ENCODE data around the gene GPR137.

DNA sequence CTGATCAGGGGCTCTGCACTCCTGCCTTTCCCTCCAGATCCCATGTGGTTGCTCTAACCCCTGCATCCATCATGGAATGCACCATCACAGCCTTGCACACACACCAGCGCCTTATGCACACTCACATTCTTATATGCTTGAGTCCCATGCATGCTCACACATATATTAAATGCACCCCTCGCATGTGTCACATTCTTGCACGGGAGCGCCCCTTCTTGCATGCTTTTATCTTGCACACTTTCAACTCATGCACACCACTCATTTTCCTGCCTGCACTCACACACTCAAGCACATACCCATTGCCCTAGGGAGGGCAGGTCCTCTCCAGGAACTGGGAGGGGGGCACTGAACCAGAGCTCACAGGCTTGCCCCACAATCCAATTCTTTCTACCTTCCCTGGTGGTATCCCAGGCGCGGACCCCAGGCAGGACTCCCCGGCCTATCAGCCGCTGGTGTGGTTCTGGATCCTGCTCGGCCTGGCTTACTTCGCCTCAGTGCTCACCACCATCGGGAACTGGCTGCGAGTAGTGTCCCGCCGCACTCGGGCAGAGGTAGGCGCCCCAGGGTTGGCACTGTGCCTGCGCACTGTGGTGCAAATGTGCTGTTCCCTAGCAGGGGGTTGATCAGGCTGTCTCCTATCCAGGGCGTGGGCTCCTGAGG lies 12.2 kb downstream of the GPR137 start:
- TF ChIP-seq CTCF (IDR thresholded peaks at IDR 0.05) (no peak), ZNF423 (CRISPR knock-in tag; IDR thresholded peaks at IDR 0.05) (no peak), ZNF317 (CRISPR knock-in tag; IDR thresholded peaks at IDR 0.05; ENCODE audit: borderline replicate concordance, low read depth) (no peak), ZNF121 (CRISPR knock-in tag; IDR thresholded peaks at IDR 0.05) (no peak), SMAD3 (CRISPR knock-in tag; IDR thresholded peaks at IDR 0.05; ENCODE audit: borderline replicate concordance) (no peak), KAT7 (CRISPR knock-in tag; IDR thresholded peaks at IDR 0.05; ENCODE audit: borderline replicate concordance) (no peak), NFYB (CRISPR knock-in tag; conservative IDR thresholded peaks at IDR 0.05; ENCODE audit: low read depth) (no peak), FOXJ3 (CRISPR knock-in tag; IDR thresholded peaks at IDR 0.05; ENCODE audit: borderline replicate concordance) (no peak), TEAD4 (CRISPR knock-in tag; IDR thresholded peaks at IDR 0.05) (no peak)
- TF ChIP-seq, protein P1, sequence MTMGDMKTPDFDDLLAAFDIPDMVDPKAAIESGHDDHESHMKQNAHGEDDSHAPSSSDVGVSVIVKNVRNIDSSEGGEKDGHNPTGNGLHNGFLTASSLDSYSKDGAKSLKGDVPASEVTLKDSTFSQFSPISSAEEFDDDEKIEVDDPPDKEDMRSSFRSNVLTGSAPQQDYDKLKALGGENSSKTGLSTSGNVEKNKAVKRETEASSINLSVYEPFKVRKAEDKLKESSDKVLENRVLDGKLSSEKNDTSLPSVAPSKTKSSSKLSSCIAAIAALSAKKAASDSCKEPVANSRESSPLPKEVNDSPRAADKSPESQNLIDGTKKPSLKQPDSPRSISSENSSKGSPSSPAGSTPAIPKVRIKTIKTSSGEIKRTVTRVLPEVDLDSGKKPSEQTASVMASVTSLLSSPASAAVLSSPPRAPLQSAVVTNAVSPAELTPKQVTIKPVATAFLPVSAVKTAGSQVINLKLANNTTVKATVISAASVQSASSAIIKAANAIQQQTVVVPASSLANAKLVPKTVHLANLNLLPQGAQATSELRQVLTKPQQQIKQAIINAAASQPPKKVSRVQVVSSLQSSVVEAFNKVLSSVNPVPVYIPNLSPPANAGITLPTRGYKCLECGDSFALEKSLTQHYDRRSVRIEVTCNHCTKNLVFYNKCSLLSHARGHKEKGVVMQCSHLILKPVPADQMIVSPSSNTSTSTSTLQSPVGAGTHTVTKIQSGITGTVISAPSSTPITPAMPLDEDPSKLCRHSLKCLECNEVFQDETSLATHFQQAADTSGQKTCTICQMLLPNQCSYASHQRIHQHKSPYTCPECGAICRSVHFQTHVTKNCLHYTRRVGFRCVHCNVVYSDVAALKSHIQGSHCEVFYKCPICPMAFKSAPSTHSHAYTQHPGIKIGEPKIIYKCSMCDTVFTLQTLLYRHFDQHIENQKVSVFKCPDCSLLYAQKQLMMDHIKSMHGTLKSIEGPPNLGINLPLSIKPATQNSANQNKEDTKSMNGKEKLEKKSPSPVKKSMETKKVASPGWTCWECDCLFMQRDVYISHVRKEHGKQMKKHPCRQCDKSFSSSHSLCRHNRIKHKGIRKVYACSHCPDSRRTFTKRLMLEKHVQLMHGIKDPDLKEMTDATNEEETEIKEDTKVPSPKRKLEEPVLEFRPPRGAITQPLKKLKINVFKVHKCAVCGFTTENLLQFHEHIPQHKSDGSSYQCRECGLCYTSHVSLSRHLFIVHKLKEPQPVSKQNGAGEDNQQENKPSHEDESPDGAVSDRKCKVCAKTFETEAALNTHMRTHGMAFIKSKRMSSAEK (CRISPR knock-in tag; IDR thresholded peaks at IDR 0.05; ENCODE audit: borderline replicate concordance) = no peak
